Iris pigment epithelial cell (primary cell): Measurements from ENCODE around the gene PDE5A.

Source experiments
- DNase-seq: peaks from one replicate; pipeline ENCODE4 v3.0.0-alpha.2; 2011; ENCODE audit warnings: low read depth

The PDE5A gene

GRCh38 chr4:119523399-119523798 is 105.2 kb downstream of the PDE5A start:
- DNase-seq: no peak

- no peak for DNase-seq
These were observed 107.3 kb downstream of the PDE5A start for GRCh38 chr4:119521268-119521667.

GRCh38 chr4:119518915-119519410 is 109.6 kb downstream of the PDE5A start:
- DNase-seq: no peak

- no peak for DNase-seq
These were observed 110.2 kb downstream of the PDE5A start for GRCh38 chr4:119518230-119518892.

GRCh38 chr4:119517361-119518229 is 111.0 kb downstream of the PDE5A start:
- peak; percentile 87 for DNase-seq

GRCh38 chr4:119512398-119512797 is 116.2 kb downstream of the PDE5A start:
- DNase-seq: no peak

- no peak for DNase-seq
These were observed 118.0 kb downstream of the PDE5A start for GRCh38 chr4:119510395-119511149.

GRCh38 chr4:119508281-119508680 is 120.3 kb downstream of the PDE5A start:
- DNase-seq: peak; percentile 66

GRCh38 chr4:119506806-119507205 is 121.8 kb downstream of the PDE5A start:
- DNase-seq: peak; percentile 38

GRCh38 chr4:119504616-119505015 is 124.0 kb downstream of the PDE5A start:
- no peak for DNase-seq

- no peak for DNase-seq
These were observed 126.9 kb downstream of the PDE5A start for GRCh38 chr4:119501740-119502139.

- DNase-seq: peak; percentile 71
These were observed 130.1 kb downstream of the PDE5A start for GRCh38 chr4:119498527-119498926.

- DNase-seq: no peak
These were observed 134.7 kb downstream of the PDE5A start for GRCh38 chr4:119493886-119494285.

GRCh38 chr4:119493419-119493818 is 135.2 kb downstream of the PDE5A start:
- no peak for DNase-seq

- peak; percentile 31 for DNase-seq
These were observed 138.3 kb downstream of the PDE5A start for GRCh38 chr4:119490335-119490734.

- DNase-seq: no peak
These were observed 139.3 kb downstream of the PDE5A start for GRCh38 chr4:119489305-119489704.

GRCh38 chr4:119480331-119480730 is 148.3 kb downstream of the PDE5A start:
- no peak for DNase-seq

- DNase-seq: no peak
These were observed 148.8 kb downstream of the PDE5A start for GRCh38 chr4:119479835-119480234.

GRCh38 chr4:119479180-119479808 is 149.3 kb downstream of the PDE5A start:
- DNase-seq: no peak

- peak; percentile 26 for DNase-seq
These were observed 150.0 kb downstream of the PDE5A start for GRCh38 chr4:119478446-119479179.

- peak; percentile 56 for DNase-seq
These were observed 151.1 kb downstream of the PDE5A start for GRCh38 chr4:119477412-119478053.
